K562 (cell line): ENCODE results near the gene DLGAP1. TPM values are rescaled to one million over a fixed set of nuclear protein-coding genes. Genes with fewer than 3 reads are reported as not detected.

Experiments
- ATAC-seq: fragments of 200-7000 bp; cut with Tn5 transposase; 3 replicates; pipeline ENCODE4 v1.9.1; 2020; ENCODE audit warnings: moderate library complexity
- BruUV-seq: library from RNA; stranded (reverse); fragments of 400-500 nt; replicated peaks from 2 replicates; lab custom pipeline; 2021; lab: Mats Ljungman, UMichigan
- CTCF ChIA-PET: fragments of 300-600 bp; formaldehyde crosslinking; extraction: SDS; loops from one replicate; lab custom pipeline; 2021; ENCODE audit warnings: low intra/inter-chr PET ratio; lab: Yijun Ruan, JAX
- POLR2A ChIA-PET: fragments of 300-600, 350-650 bp; sonication (Branson Sonifier 250); formaldehyde crosslinking; extraction: SDS; loops from one replicate; lab custom pipeline; 2021; ENCODE audit warnings: antibody characterized with exemption, inconsistent platforms; lab: Yijun Ruan, JAX
- DNase-seq, 4 experiments: peaks; one replicate each; pipeline versions ENCODE4 v3.0.0 to v3.0.0-alpha.2; 2011 to 2018; ENCODE audit warnings: low spot score in 3 of 4, mixed read lengths in 3 of 4; ENCODE audit errors: extremely low read depth in 1 of 4
- FAIRE-seq: peaks from 2 replicates; lab custom pipeline; 2011; peaks lifted over from hg19 to GRCh38; lab: Jason Lieb, UNC
- H2AFZ ChIP-seq: 2 replicates; pipeline ENCODE4 v1.6.0; 2011; ENCODE audit warnings: low read depth, low read length, control low read depth, inconsistent platforms
- H3K27ac ChIP-seq: fragments of 200-600 bp; 3 replicates; pipeline ENCODE4 v1.8.0; 2011; ENCODE audit warnings: low read depth, mild to moderate bottlenecking, control low read depth, inconsistent platforms, low read length, moderate library complexity, mixed read lengths; ENCODE audit errors: extremely low read depth
- H3K27me3 ChIP-seq, 2 experiments: fragments of 300-600 bp in 1 of 2; 2 replicates in 1 of 2; 3 replicates in 1 of 2; pipeline versions ENCODE4 v1.6.0 to v1.8.0; 2011; ENCODE audit warnings: inconsistent platforms in 2 of 2, low read length in 2 of 2, mild to moderate bottlenecking in 1 of 2, mixed read lengths in 1 of 2, moderate library complexity in 1 of 2; ENCODE audit not compliant: control insufficient read depth in 2 of 2, insufficient read depth in 2 of 2
- H3K36me3 ChIP-seq: fragments of 300-600 bp; 3 replicates; pipeline ENCODE4 v1.8.0; 2011; ENCODE audit warnings: mild to moderate bottlenecking, low read length, inconsistent platforms; ENCODE audit not compliant: control insufficient read depth, insufficient read depth
- H3K4me1 ChIP-seq, 2 experiments: fragments of 200-600 bp in 1 of 2; replicated peaks in 1 of 2; 2 replicates in 1 of 2; 3 replicates in 1 of 2; pipeline versions ENCODE4 v1.5.1 to v1.8.0; 2011; ENCODE audit warnings: inconsistent platforms in 2 of 2, low read length in 2 of 2, mild to moderate bottlenecking in 1 of 2, mixed read lengths in 1 of 2, moderate library complexity in 1 of 2; ENCODE audit not compliant: control insufficient read depth in 2 of 2, insufficient read depth in 2 of 2
- H3K4me2 ChIP-seq: 2 replicates; pipeline ENCODE4 v1.6.1; 2011; ENCODE audit warnings: low read length, control low read depth, inconsistent platforms, mixed read lengths; ENCODE audit not compliant: insufficient read depth
- H3K4me3 ChIP-seq: fragments of 200-600 bp; sonication (generic), shearing (Covaris generic); 2 replicates; pipeline ENCODE4 v1.5.1; 2016; ENCODE audit warnings: control low read depth, inconsistent platforms
- H3K79me2 ChIP-seq: fragments of 200-600 bp; 3 replicates; pipeline ENCODE4 v1.8.0; 2011; ENCODE audit warnings: low read length, inconsistent platforms; ENCODE audit not compliant: control insufficient read depth, insufficient read depth
- H3K9ac ChIP-seq, 2 experiments: 2 replicates each; pipeline versions ENCODE4 v1.6.0 to v1.6.1; 2011; ENCODE audit warnings: low read depth in 2 of 2, low read length in 2 of 2, control low read depth in 1 of 2, inconsistent platforms in 1 of 2, mild to moderate bottlenecking in 1 of 2, mixed read lengths in 1 of 2; ENCODE audit not compliant: insufficient read depth in 1 of 2
- H3K9me1 ChIP-seq: one replicate; pipeline ENCODE4 v1.6.0; 2011; ENCODE audit warnings: inconsistent platforms, mild to moderate bottlenecking, low read length, moderate library complexity; ENCODE audit not compliant: control insufficient read depth, insufficient read depth
- H3K9me3 ChIP-seq: replicated peaks from 2 replicates; pipeline ENCODE4 v1.5.1; 2011; ENCODE audit warnings: low read depth, low read length, inconsistent platforms; ENCODE audit not compliant: control insufficient read depth, insufficient read depth
- H4K20me1 ChIP-seq: replicated peaks from 2 replicates; pipeline ENCODE4 v1.6.1; 2011; ENCODE audit warnings: low read length, inconsistent platforms, mixed read lengths; ENCODE audit not compliant: control insufficient read depth, insufficient read depth
- COPS2 ChIP-seq: fragments of 450-650 bp; conservative IDR thresholded peaks from 2 replicates; pipeline ENCODE4 v1.6.1; 2016; ENCODE audit warnings: mild to moderate bottlenecking, moderate library complexity
- ELF2 ChIP-seq: fragments of 250-450 bp; sonication (Bioruptor Pico); IDR thresholded peaks from 2 replicates; pipeline ENCODE4 v1.5.0; 2021; ENCODE audit warnings: mild to moderate bottlenecking
- ETV5 ChIP-seq: sonication (generic); formaldehyde crosslinking; IDR thresholded peaks from 2 replicates; pipeline ENCODE4 v1.4.0; 2020; ENCODE audit warnings: low read depth, mild to moderate bottlenecking, missing genetic modification reagents
- FOSL1 ChIP-seq: fragments of 200-800 bp; sonication (Bioruptor generic); conservative IDR thresholded peaks from 2 replicates; pipeline ENCODE4 v1.6.1; 2016; ENCODE audit warnings: missing genetic modification characterization, missing compliant biosample characterization
- FOXP1 ChIP-seq: sonication (generic); formaldehyde crosslinking; IDR thresholded peaks from 2 replicates; pipeline ENCODE4 v1.8.0; 2022; ENCODE audit warnings: mild to moderate bottlenecking, missing genetic modification reagents
- FOXP4 ChIP-seq: sonication (generic); formaldehyde crosslinking; IDR thresholded peaks from 2 replicates; pipeline ENCODE4 v1.8.0; 2022; ENCODE audit warnings: mild to moderate bottlenecking, missing genetic modification reagents, borderline replicate concordance
- GTF2A2 ChIP-seq: IDR thresholded peaks from 2 replicates; pipeline ENCODE4 v1.6.1; 2016; ENCODE audit warnings: mild to moderate bottlenecking, missing genetic modification characterization, missing compliant biosample characterization
- GTF2E2 ChIP-seq: fragments of 200-800 bp; sonication (Bioruptor generic); IDR thresholded peaks from 2 replicates; pipeline ENCODE4 v1.6.1; 2016; ENCODE audit warnings: missing genetic modification characterization, missing compliant biosample characterization
- HMGXB4 ChIP-seq: sonication (generic); formaldehyde crosslinking; IDR thresholded peaks from 2 replicates; pipeline ENCODE4 v1.8.1; 2023; ENCODE audit warnings: mild to moderate bottlenecking, missing genetic modification reagents
- HOXB6 ChIP-seq: fragments of 250-450 bp; sonication (Bioruptor Pico); IDR thresholded peaks from 2 replicates; pipeline ENCODE4 v1.5.1; 2022; ENCODE audit warnings: mild to moderate bottlenecking, borderline replicate concordance
- POLR2G ChIP-seq: fragments of 200-400 bp; formaldehyde crosslinking; IDR thresholded peaks from 2 replicates; pipeline ENCODE4 v1.6.1; 2017; ENCODE audit warnings: low read depth, mild to moderate bottlenecking, antibody characterized with exemption, low read length, moderate library complexity
- TFAP4 ChIP-seq: sonication (generic); formaldehyde crosslinking; IDR thresholded peaks from 2 replicates; pipeline ENCODE4 v1.8.0; 2022; ENCODE audit warnings: missing genetic modification reagents, mild to moderate bottlenecking, moderate library complexity, borderline replicate concordance
- ZBTB17 ChIP-seq: fragments of 450-650 bp; formaldehyde crosslinking; IDR thresholded peaks from 2 replicates; pipeline ENCODE4 v1.4.0; 2020; ENCODE audit warnings: mild to moderate bottlenecking
- ZNF354B ChIP-seq: fragments of 250-450 bp; sonication (Bioruptor Pico); IDR thresholded peaks from 2 replicates; pipeline ENCODE4 v1.4.0; 2020
- WGBS: fragments of 100-300 bp; shearing (Covaris generic); methylation state at CpG from one replicate; pipeline ENCODE4 v1.1.6; 2016; ENCODE audit warnings: low coverage, mixed read lengths; ENCODE audit not compliant: insufficient coverage; ENCODE audit errors: missing lambda C conversion rate; 5-methylcytosine and 5-hydroxymethylcytosine counted together
- in situ Hi-C: fragments of 300-500 bp; cut with MboI; formaldehyde crosslinking; loops from 4 replicates; pipeline ENCODE4 v1.15.0; 2018; ENCODE audit warnings: inconsistent platforms, mixed read lengths
- intact Hi-C: fragments of 100-400 bp; cut with micrococcal nuclease; formaldehyde crosslinking; loops from 2 replicates; pipeline ENCODE4 v1.14.2; 2022
- polyA plus RNA-seq, 8 experiments: library from polyadenylated mRNA; depleted of rRNA in 4 of 8; stranded (reverse) in 5 of 8; unstranded in 3 of 8; fragments of >200 nt; fragmentation: Nextera tagmentation in 2 of 8; fragmentation: Illumina TruSeq in 1 of 8; extraction: Ambion mirVana in 2 of 8; extraction: Trizol in 1 of 8; gene quantifications; 2 replicates each; pipeline versions ENCODE4 v1.2.1 to v1.2.3, GENCODE V29; 2011 to 2014; ENCODE audit warnings: inconsistent platforms in 1 of 8, missing spikeins in 1 of 8
- total RNA-seq, 7 experiments: library from RNA; depleted of rRNA in 6 of 7; stranded (reverse); fragments of >200 nt in 6 of 7; fragmentation: Illumina TruSeq in 2 of 7; extraction: Trizol in 2 of 7; gene quantifications; 2 replicates each; pipeline versions ENCODE4 v1.2.1 to v1.2.3, GENCODE V29; 2011 to 2021; ENCODE audit warnings: low replicate concordance in 1 of 7

DLGAP1 gene
- total and polyA plus RNA-seq, 9 of the 15 experiments (the other 6 are each of a cell fraction or from before 2014, with no cell fraction given), result 0.04 to 0.22 (median 0.08) TPM

GRCh38 chr18:3984163-3984757 lies 470.8 kb downstream of the DLGAP1 start:
- Histone ChIP-seq H3K27me3 (peaks cover 0 to 12% of the 10 kb centered on the region in 2 experiments; a peak in 1 of 5 replicates), H3K36me3 (no peaks in the 10 kb centered on the region), H3K27ac (no peak overlapping the region), H3K4me3 (no peak overlapping the region), H3K9ac (no peak overlapping the region), H3K4me2 (no peak overlapping the region), H3K9me3 (no peaks in the 10 kb centered on the region), H3K9me1 (no peaks in the 10 kb centered on the region), H2AFZ (no peak overlapping the region), H3K79me2 (no peaks in the 10 kb centered on the region), H4K20me1 (no peaks in the 10 kb centered on the region), H3K4me1 (peaks cover 0 to 4% of the 10 kb centered on the region in 2 experiments; a peak in 2 of 5 replicates)
- CTCF ChIA-PET, result no interaction called here
- FAIRE-seq (no peak), ATAC-seq (no peak; the same call in 2 of the 3 replicates), DNase-seq (no peak)
- WGBS, result 0% methylated on average over 3 of the region's 3 CpGs
- in situ Hi-C loops (loop anchor here (10.0 to 25.0 kb wide), 2 partner anchors 699 to 1047 kb away; no protein-coding TSS in a partner anchor), intact Hi-C loops (no loop called here)
- TF ChIP-seq ZBTB17, result no peak
- no peak for TF ChIP-seq COPS2
- no peak for TF ChIP-seq GTF2E2 (tag)
- TF ChIP-seq HOXB6 (CRISPR knock-in tag), result no peak
- no peak for TF ChIP-seq POLR2G
- TF ChIP-seq FOXP4, result no peak
- no peak for TF ChIP-seq ZNF354B (CRISPR knock-in tag)
- no peak for TF ChIP-seq GTF2A2
- no peak for TF ChIP-seq HMGXB4 (CRISPR knock-in tag)
- TF ChIP-seq ETV5, result no peak
- no peak for TF ChIP-seq ELF2 (CRISPR knock-in tag)
- no peak for TF ChIP-seq TFAP4 (CRISPR knock-in tag)
- TF ChIP-seq FOXP1 (CRISPR knock-in tag), result no peak
- TF ChIP-seq FOSL1 (tag), result no peak
- POLR2A ChIA-PET, result interaction anchor here (0.6 to 0.7 kb wide), 3 partner anchors 11 to 175 kb away, joined by 3 read pairs; no protein-coding TSS in a partner anchor
- no TSS peak for BruUV-seq
